GM19452 (cell line): Measurements from ENCODE around the gene WWC2.
"Not testable (repeated sequence)": the region's sequence is repeated elsewhere in the genome, so short reads cannot be mapped to it uniquely, and the experiment has no call there.

ENCODE experiments used
- ATAC-seq: cut with Tn5 transposase; IDR thresholded peaks from one replicate; pipeline ENCODE4 v1.9.1; 2021; ENCODE audit not compliant: unreplicated experiment

The WWC2 gene

GRCh38 chr4:183141997-183142396 is 42.9 kb downstream of the WWC2 start:
- no peak for ATAC-seq

GRCh38 chr4:183142571-183143550 is 43.8 kb downstream of the WWC2 start:
- no peak for ATAC-seq

DNA sequence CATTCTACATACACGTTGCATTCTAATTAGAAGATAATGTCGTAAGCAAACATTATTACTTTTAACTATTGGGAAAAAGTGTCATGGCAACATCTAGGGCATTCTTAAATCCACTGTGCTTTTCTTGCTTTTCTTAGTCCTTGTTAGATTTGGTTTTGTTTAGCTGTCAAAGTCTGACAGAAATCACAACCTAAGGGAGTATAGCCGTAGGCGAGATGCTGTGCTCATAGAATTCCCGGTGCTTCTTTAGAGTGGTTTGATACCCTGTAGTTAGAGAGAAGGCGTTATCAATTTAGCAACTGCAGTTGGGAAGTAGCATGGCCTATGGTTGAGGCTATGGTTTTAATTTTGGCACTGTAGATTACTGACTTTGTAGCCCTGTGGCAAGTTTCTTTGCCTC is 45.7 kb downstream of the WWC2 start:
- no peak for ATAC-seq

GRCh38 chr4:183145773-183146172 is 46.7 kb downstream of the WWC2 start:
- no peak for ATAC-seq

- ATAC-seq = no peak
Observed at GRCh38 chr4:183146478-183146877, 47.4 kb downstream of the WWC2 start.

- no peak for ATAC-seq
Observed at GRCh38 chr4:183147196-183147595, 48.1 kb downstream of the WWC2 start.

GRCh38 chr4:183147983-183148382 is 48.9 kb downstream of the WWC2 start:
- no peak for ATAC-seq

GRCh38 chr4:183149616-183150539 is 50.8 kb downstream of the WWC2 start:
- no peak for ATAC-seq

GRCh38 chr4:183150664-183151063 is 51.6 kb downstream of the WWC2 start:
- ATAC-seq = not testable (repeated sequence)

GRCh38 chr4:183152232-183152631 is 53.2 kb downstream of the WWC2 start:
- not testable (repeated sequence) for ATAC-seq

DNA sequence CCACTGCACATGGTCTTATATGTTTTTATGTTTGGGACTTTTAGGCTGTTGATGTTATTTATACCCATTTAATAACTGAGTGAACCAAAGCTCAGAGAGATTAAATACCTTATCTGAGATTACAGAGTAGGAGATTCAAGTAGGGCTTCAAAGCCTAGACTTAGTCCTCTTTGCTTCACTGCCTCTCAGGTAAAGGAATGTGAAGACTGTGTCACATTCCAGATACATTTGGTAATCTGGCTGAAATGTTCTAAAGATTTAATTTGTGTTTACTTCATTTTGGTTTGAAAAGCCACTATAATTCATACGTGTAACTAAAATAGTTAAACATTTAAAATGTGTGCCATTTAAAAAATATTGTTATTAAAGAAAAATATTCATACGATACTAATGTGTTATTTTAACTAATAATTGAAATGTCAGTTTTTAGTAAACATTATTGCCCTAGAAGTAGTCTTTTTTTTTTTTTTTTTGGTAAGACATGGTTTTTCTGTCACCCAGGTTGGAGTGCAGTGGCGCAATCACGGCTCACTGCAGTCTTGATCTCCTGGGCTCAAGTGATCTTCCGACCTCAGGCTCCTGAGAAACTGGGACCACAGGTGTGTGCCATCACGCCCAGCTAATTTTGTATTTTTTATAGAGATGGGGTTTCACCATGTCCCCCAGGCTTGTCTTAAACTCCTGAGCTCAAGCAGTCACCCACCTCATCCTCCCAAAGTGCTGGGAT is 54.3 kb downstream of the WWC2 start:
- ATAC-seq = no peak

GRCh38 chr4:183154701-183155391 is 55.8 kb downstream of the WWC2 start:
- ATAC-seq = no peak

GRCh38 chr4:183155450-183156184 is 56.6 kb downstream of the WWC2 start:
- ATAC-seq = no peak

GRCh38 chr4:183157215-183157614 is 58.2 kb downstream of the WWC2 start:
- no peak for ATAC-seq

DNA sequence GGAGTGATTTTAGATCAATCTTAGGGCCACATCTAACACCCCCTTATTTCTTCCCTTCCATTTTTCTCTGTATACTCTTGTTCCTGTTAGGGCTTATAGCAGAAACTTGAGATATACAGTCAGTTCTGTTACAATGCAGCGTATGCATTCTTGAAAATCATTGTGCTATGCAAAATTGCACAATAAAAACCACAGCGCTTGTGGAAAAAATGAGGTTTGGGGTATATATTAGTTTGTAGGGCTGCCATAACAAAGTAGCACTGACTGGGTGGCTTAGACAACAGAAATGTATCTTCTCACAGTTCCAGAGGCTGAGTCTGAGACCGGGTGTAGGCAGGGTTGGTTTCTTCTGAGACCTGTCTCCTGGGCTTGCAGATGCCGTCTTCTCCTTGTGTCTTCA is 59.0 kb downstream of the WWC2 start:
- ATAC-seq = no peak

DNA sequence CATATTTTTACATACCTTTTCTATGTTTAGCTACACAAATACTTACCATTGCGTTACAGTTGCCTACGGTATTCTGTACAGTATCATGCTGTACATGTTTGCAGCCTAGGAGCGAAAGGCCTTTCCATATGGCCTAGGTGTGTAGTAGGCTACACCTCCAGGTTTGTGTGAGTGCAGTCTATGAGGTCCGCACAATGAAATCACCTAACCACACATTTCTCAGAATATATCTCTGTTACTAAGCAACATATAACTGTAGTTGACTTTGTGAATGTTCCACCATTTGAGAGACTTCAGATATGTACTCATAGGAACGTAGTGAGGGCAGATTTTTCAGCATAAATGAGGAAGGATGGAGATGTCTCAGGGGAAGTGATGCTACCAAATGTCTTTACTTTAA is 62.6 kb downstream of the WWC2 start:
- ATAC-seq = no peak

- ATAC-seq = no peak
Observed at GRCh38 chr4:183163135-183163534, 64.1 kb downstream of the WWC2 start.

- ATAC-seq = no peak
Observed at GRCh38 chr4:183164963-183165362, 65.9 kb downstream of the WWC2 start.

DNA sequence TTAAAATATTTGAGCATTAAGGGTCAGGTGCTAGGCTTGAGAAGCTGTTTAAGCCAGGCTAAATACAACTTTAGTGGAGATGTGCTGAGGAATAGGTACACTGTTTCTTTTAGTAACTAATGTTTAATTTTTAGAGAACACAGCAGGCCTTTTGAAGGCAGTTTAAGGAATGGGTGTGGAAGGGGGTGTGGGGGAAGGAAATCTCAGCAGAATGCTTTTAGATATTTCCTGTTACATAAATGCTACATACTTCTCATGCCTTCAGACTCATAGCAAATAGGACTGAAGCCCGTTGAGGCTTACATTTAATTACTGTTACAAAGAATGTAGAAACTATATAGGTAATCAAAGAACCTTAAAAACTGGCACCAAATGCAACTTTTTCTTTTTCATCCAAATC is 66.3 kb downstream of the WWC2 start:
- no peak for ATAC-seq

DNA sequence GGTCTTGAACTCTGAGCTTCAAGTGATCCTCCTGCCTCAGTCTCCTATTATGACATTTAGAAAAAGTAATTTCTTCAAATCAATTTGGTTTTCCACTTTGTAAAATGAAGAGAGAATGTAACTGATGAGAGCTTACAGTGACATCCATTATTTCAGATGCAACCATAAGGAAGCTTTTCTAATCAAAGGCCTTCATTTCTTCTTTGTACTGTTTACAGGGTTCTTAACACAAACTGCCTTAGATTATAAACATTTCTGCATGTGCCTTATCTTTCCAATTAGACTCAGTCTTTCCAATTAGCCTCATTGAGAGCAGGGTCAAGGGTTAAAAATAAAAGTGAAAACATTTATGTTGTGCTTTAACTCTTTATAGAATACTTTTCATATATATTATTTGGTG is 71.8 kb downstream of the WWC2 start:
- no peak for ATAC-seq
